Skeletal muscle tissue (tissue), 4 donors: ENCODE results near the gene PRKCA. TPM values are rescaled to one million over a fixed set of nuclear protein-coding genes. Genes with fewer than 3 reads are reported as not detected.
"Not testable (repeated sequence)": the region's sequence is repeated elsewhere in the genome, so short reads cannot be mapped to it uniquely, and the experiment has no call there.

Source experiments
- H3K27ac ChIP-seq: one replicate; pipeline ENCODE4 v1.7.0; 2013; ENCODE audit warnings: mild to moderate bottlenecking, low read depth, low read length, inconsistent platforms
- H3K27me3 ChIP-seq, 3 donors: one replicate each; pipeline ENCODE4 v1.7.0; 2013; ENCODE audit warnings: low read length in 3 of 3; ENCODE audit not compliant: control insufficient read depth in 3 of 3, insufficient read depth in 3 of 3
- H3K36me3 ChIP-seq, 3 donors: one replicate each; pipeline ENCODE4 v1.7.0; 2013; ENCODE audit warnings: low read length in 3 of 3; ENCODE audit not compliant: control insufficient read depth in 3 of 3, insufficient read depth in 3 of 3
- H3K4me1 ChIP-seq, 3 donors: one replicate each; pipeline ENCODE4 v1.7.0; 2013; ENCODE audit warnings: low read length in 3 of 3, mild to moderate bottlenecking in 3 of 3; ENCODE audit not compliant: control insufficient read depth in 3 of 3, insufficient read depth in 3 of 3
- H3K4me3 ChIP-seq, 3 donors: one replicate each; pipeline ENCODE4 v1.7.0; 2013; ENCODE audit warnings: low read length in 3 of 3
- H3K9ac ChIP-seq, 3 donors: one replicate each; pipeline ENCODE4 v1.7.0; 2013; ENCODE audit warnings: low read length in 3 of 3, mild to moderate bottlenecking in 3 of 3, moderate library complexity in 2 of 3, low read depth in 1 of 3
- H3K9me3 ChIP-seq, 3 donors: one replicate each; pipeline ENCODE4 v1.7.0; 2013; ENCODE audit warnings: low read length in 3 of 3; ENCODE audit not compliant: control insufficient read depth in 3 of 3
- total RNA-seq: library from RNA; depleted of rRNA; stranded (reverse); fragments of >200 nt; gene quantifications from one replicate; pipeline ENCODE4 v1.2.3, GENCODE V29; 2014
- donor health status: Osteomylitis.

PRKCA gene
- total RNA-seq, 1 donor from 2014 or later, result 2.1 TPM

DNA sequence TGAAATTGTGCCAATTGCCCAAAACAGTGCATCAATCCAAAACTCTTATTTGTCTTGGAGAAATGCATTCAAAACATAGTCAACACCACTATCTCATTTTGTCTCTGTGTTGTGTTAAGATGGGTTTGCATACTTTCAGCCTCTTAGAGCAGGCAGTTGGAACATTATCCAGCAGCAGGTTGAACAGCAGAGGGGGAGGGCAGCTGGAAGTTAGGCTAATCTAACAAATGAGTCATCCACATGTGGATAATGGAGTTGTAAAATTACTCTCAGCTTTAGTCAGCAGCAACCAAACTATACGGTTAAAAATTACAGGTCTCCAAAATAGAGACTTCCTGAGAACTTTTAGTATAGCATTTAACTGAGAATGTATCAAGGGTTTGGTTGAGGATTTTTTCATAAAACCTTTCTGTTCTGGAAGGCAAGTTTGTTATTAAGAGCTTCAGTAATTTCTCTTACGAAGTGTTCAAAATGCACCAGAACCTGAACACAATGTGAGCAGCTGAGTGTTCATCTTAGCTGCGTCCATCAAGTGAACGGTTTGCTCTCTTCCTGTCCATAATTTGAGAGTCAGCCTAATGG lies 46.3 kb downstream of the PRKCA start:
- Histone ChIP-seq H3K4me3 (no peak overlapping the region), H3K36me3 (no peaks in the 10 kb centered on the region), H3K9ac (peak overlapping the region in 1 of 3 donors; percentile 5), H3K4me1 (peaks cover 11 to 28% (median 22%) of the 10 kb centered on the region in 3 donors), H3K27me3 (no peaks in the 10 kb centered on the region), H3K27ac (no peak overlapping the region), H3K9me3 (no peaks in the 10 kb centered on the region)

DNA sequence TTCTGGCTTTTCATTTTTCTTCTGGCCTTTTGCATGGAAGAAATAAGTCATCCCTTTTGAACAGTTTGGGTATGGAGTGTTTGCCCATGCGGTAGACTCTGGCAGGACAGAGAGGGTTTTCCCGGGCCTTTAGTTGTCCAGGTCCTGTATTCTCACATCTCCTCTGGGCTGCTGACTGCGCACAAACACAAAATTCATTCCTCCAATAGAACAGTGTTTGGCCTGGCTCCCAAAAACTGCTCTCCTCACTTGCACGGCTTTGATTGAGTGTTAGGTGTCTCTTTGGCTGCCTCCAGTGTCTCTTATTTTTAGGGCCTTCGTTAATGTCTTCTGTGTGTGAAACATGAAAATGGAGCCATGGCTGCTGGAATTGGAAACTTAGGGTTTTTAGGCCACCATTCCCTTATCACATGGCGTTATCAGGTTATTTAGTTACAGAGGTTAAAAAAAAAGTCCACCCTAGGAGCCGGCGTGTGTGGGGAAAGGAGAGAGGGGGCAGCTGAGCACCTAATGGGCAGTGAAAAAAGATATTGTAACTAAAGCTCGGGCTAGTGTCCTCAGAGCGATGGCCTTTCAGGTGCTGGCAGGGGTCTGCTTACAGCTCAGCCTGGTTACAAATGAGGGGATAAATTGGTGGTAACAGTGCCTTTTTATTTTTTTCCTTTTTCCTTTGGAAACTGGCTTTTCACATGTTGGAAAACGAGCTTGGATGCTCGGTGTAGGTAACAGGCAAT lies 47.3 kb downstream of the PRKCA start:
- Histone ChIP-seq H3K9me3 (no peaks in the 10 kb centered on the region), H3K4me1 (peaks cover 11 to 28% (median 22%) of the 10 kb centered on the region in 3 donors), H3K4me3 (peak overlapping the region in 2 of 3 donors; percentile 42 to 43), H3K36me3 (no peaks in the 10 kb centered on the region), H3K27me3 (no peaks in the 10 kb centered on the region), H3K27ac (peak overlapping the region; percentile 49), H3K9ac (peak overlapping the region; percentile 44 to 58 (median 55))

DNA sequence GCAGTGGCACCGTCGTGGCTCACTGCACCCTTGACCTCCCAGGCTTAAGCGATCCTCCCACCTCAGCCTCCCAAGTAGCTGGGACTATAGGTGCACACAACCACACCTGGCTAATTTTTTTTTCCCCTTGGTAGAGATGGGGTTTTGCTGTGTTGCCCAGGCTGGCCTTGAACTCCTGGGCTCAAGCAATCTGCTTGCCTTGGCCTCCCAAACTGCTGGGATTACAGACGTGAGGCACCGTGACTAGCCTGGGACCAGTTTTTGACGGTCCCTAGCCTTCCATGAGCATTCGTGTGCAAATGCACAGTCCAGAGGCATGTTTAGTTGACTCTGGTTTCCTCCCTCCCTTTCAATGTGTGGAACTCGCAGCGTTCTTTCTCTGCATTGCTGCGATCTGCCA lies 48.2 kb downstream of the PRKCA start:
- H3K27ac ChIP-seq, H3K27me3 ChIP-seq, H3K9ac ChIP-seq, H3K36me3 ChIP-seq, H3K9me3 ChIP-seq: not testable (repeated sequence)
- peaks cover 11 to 28% (median 22%) of the 10 kb centered on the region in 3 donors for H3K4me1 ChIP-seq
- H3K4me3 ChIP-seq, result peak overlapping the region in 1 of 3 donors; percentile 35

DNA sequence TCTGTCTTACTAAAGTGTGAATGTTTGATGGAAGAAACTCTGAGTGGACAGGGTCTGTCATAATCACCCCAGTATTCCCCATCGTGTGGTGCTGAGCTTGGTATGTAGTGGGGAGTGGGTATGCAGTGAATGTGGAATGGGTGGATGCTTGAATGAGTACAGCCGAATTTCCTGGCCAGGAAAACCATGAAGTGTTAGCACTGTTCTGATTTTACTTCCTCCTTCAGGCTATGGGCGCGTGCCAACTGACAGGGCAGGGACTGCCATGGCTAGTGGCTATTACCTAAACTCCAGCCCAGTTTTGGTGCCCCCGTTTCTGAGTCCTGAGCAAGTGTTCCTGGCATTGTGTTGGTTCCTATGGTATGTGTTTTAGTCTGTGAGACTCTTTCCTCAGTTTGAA lies 48.6 kb downstream of the PRKCA start:
- Histone ChIP-seq H3K9ac (no peak overlapping the region), H3K4me1 (peaks cover 11 to 28% (median 22%) of the 10 kb centered on the region in 3 donors), H3K27me3 (no peaks in the 10 kb centered on the region), H3K9me3 (no peaks in the 10 kb centered on the region), H3K4me3 (peak overlapping the region in 1 of 3 donors; percentile 35), H3K36me3 (no peaks in the 10 kb centered on the region), H3K27ac (no peak overlapping the region)

DNA sequence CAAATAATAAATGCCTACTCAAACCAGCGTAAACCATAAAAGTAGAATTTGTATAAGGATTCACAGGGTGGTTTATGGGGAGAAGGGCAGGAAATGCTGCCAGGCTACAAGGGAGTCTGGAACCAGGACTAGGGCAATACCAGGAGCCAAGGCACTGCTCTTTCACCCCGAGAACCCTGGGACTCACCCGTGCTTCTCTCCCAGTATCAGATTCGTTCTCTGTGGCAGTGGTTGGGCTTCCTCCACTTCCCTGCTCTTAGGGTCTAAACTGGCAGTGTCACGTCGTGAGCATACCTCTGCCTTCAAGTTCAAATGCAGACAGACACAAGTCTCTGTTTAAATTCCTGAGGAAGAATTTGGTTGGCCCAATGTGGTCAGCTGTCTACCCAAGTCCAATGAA lies 49.3 kb downstream of the PRKCA start:
- no peaks in the 10 kb centered on the region for H3K27me3 ChIP-seq
- H3K9ac ChIP-seq, result no peak overlapping the region
- no peak overlapping the region for H3K4me3 ChIP-seq
- no peaks in the 10 kb centered on the region for H3K9me3 ChIP-seq
- no peak overlapping the region for H3K27ac ChIP-seq
- peaks cover 11 to 28% (median 22%) of the 10 kb centered on the region in 3 donors for H3K4me1 ChIP-seq
- no peaks in the 10 kb centered on the region for H3K36me3 ChIP-seq

DNA sequence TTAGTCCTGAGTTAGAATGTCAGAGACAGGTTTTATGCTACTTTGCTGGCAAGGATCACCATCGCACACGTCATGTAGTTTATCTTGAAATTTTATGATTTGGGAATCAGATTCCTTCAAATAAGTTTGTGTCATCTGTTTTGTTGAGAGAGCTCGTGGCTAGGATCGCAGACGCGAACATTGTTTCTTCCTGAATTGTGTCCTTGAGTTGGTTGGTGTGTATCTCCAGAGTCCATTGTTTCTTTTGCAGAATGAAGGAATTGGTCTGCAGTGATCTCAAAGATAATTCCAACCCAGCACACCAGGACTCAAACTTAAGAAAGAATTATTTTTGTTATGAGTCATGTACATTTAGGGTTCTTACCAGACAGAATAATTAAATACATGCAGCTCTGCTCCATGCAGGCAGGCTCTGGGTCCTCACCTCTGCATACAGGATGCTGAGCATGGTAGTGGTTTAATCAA lies 51.6 kb downstream of the PRKCA start:
- Histone ChIP-seq H3K4me3 (no peak overlapping the region), H3K9ac (no peak overlapping the region), H3K4me1 (peaks cover 11 to 17% (median 13%) of the 10 kb centered on the region in 3 donors), H3K27me3 (no peaks in the 10 kb centered on the region), H3K27ac (no peak overlapping the region), H3K9me3 (no peaks in the 10 kb centered on the region), H3K36me3 (no peaks in the 10 kb centered on the region)

DNA sequence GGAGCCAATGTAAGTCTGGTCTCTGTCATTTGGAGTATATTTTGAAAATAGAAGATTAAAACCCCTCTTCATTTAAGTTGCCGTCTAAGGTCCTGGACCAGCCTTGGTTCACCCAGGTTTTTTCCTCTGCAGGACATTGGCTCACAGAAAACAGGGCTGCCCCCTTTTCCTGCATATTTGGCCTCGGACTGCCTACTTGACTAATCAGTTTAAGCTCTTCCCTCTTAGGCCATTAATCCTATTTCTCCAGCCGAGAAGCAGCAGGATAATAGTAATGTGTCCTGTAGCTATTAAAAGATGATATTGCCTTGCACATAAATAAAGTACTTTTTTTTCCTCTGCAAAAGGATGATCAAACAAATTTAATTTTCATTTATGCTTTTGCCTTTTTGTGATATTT lies 52.1 kb downstream of the PRKCA start:
- no peaks in the 10 kb centered on the region for H3K36me3 ChIP-seq
- no peak overlapping the region for H3K4me3 ChIP-seq
- no peak overlapping the region for H3K9ac ChIP-seq
- no peaks in the 10 kb centered on the region for H3K27me3 ChIP-seq
- peaks cover 8 to 14% (median 9%) of the 10 kb centered on the region in 3 donors for H3K4me1 ChIP-seq
- no peaks in the 10 kb centered on the region for H3K9me3 ChIP-seq
- no peak overlapping the region for H3K27ac ChIP-seq

DNA sequence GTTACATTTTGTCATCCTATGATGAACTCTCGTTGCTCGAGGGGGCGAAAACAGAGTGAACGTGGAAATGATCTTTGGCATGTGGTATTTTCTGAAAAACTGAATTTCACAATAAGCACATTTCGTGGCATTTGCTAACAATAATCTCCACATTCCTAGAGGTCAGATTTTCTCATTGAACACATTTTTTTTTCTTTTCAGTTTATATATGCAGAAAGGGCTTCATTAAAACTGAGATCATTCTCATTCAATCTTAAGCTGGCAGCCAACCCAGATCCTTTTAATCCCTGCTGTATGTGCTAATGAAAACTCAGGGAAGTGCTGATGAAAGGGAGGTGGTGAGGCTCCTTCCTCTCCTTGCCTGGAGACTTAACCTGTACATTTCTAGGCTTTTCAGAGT lies 52.6 kb downstream of the PRKCA start:
- Histone ChIP-seq H3K9ac (no peak overlapping the region), H3K36me3 (no peaks in the 10 kb centered on the region), H3K27ac (no peak overlapping the region), H3K9me3 (no peaks in the 10 kb centered on the region), H3K27me3 (no peaks in the 10 kb centered on the region), H3K4me1 (peaks cover 3 to 11% (median 5%) of the 10 kb centered on the region in 3 donors), H3K4me3 (no peak overlapping the region)

DNA sequence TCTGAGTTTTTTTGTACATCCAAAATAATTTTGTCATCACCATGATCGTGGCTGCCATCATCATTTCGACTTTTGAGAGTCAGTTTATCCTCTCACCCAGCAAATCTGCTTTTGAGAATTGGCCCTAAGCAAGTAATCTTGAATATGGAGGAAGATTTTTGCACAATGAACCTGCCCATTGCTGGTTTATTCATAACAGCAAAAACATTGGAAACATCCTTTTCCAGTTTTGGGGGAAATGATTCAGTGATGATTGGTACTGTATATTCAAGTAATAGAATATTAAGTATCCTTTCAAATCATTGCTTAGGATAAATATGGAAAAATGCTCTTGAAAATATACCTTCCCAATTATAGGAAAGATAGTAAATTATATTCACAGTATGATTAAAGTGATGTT lies 53.1 kb downstream of the PRKCA start:
- Histone ChIP-seq H3K9me3 (no peaks in the 10 kb centered on the region), H3K36me3 (no peaks in the 10 kb centered on the region), H3K4me3 (no peak overlapping the region), H3K27ac (no peak overlapping the region), H3K9ac (no peak overlapping the region), H3K27me3 (no peaks in the 10 kb centered on the region), H3K4me1 (peaks cover 0 to 7% (median 4%) of the 10 kb centered on the region in 3 donors)

DNA sequence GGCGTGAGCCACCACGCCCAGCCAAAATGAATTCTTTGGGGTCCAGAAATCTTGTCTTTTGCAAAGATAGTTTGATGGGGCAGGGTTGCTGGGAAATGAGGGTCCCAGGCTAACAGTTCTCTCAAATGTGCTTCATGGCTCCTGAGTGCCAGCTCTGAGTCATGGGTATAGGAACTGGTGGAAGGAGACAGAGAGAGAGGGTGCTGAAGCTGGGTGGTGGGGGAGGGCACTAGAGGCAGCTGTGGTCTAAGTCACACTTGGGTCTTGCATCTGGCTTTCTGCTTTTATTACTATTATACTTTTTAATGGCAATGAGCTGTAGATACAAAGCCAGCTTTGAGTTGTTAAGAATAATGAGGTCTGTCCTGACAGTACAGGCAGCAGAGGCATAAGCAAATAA lies 54.6 kb downstream of the PRKCA start:
- H3K9me3 ChIP-seq, result no peaks in the 10 kb centered on the region
- H3K27me3 ChIP-seq, result no peaks in the 10 kb centered on the region
- H3K4me1 ChIP-seq, result no peaks in the 10 kb centered on the region
- H3K4me3 ChIP-seq, result no peak overlapping the region
- H3K27ac ChIP-seq, result no peak overlapping the region
- H3K9ac ChIP-seq, result no peak overlapping the region
- no peaks in the 10 kb centered on the region for H3K36me3 ChIP-seq
